ENCODE data around the gene LCNL1.

LCNL1 gene

GRCh38 chr9:137009938-137010732 is 27.3 kb downstream of the LCNL1 start:
- FAIRE-seq (no peak), DNase-seq (ENCODE audit: low spot score) (no peak)

GRCh38 chr9:137011156-137011555 is 28.4 kb downstream of the LCNL1 start:
- no peak for FAIRE-seq
- no peak for DNase-seq (ENCODE audit: low spot score)

GRCh38 chr9:137011907-137012675 is 29.3 kb downstream of the LCNL1 start:
- no peak for FAIRE-seq
- DNase-seq (ENCODE audit: low spot score): no peak

GRCh38 chr9:137012694-137013570 is 30.1 kb downstream of the LCNL1 start:
- DNase-seq (ENCODE audit: low spot score) (no peak), FAIRE-seq (no peak)

- no peak for FAIRE-seq
- no peak for DNase-seq (ENCODE audit: low spot score)
Observed at GRCh38 chr9:137013571-137013940, 30.8 kb downstream of the LCNL1 start.

- FAIRE-seq (no peak), DNase-seq (ENCODE audit: low spot score) (no peak)
Observed at GRCh38 chr9:137014166-137014565, 31.4 kb downstream of the LCNL1 start.

GRCh38 chr9:137014776-137015539 is 32.2 kb downstream of the LCNL1 start:
- FAIRE-seq (no peak), DNase-seq (ENCODE audit: low spot score) (no peak)

- FAIRE-seq: no peak
- no peak for DNase-seq (ENCODE audit: low spot score)
Observed at GRCh38 chr9:137015540-137015930, 32.7 kb downstream of the LCNL1 start.

- DNase-seq (ENCODE audit: low spot score): no peak
- FAIRE-seq: no peak
Observed at GRCh38 chr9:137015976-137016375, 33.2 kb downstream of the LCNL1 start.

- no peak for DNase-seq (ENCODE audit: low spot score)
- FAIRE-seq: no peak
Observed at GRCh38 chr9:137016436-137016835, 33.6 kb downstream of the LCNL1 start.

GRCh38 chr9:137017071-137017470 is 34.3 kb downstream of the LCNL1 start:
- FAIRE-seq (no peak), DNase-seq (ENCODE audit: low spot score) (no peak)

GRCh38 chr9:137017791-137018497 is 35.2 kb downstream of the LCNL1 start:
- no peak for DNase-seq (ENCODE audit: low spot score)
- no peak for FAIRE-seq

GRCh38 chr9:137018761-137019559 is 36.2 kb downstream of the LCNL1 start:
- FAIRE-seq (no peak), DNase-seq (ENCODE audit: low spot score) (no peak)

- FAIRE-seq (no peak), DNase-seq (ENCODE audit: low spot score) (no peak)
Observed at GRCh38 chr9:137019891-137020683, 37.3 kb downstream of the LCNL1 start.

- no peak for DNase-seq (ENCODE audit: low spot score)
- FAIRE-seq: no peak
Observed at GRCh38 chr9:137020771-137021567, 38.2 kb downstream of the LCNL1 start.

GRCh38 chr9:137021568-137021978 is 38.8 kb downstream of the LCNL1 start:
- no peak for FAIRE-seq

GRCh38 chr9:137021979-137022661 is 39.3 kb downstream of the LCNL1 start:
- peak; percentile 74 for DNase-seq (ENCODE audit: low spot score)
- FAIRE-seq: peak; percentile 86

More at GRCh38 chr9:137021568-137021978, 38.8 kb downstream of the LCNL1 start:
- DNase-seq (ENCODE audit: low spot score): no peak
